C4-2B (cell line): ENCODE measurements around the gene COG5.

ENCODE experiments used
- CTCF ChIP-seq: fragments of 450-650 bp; conservative IDR thresholded peaks from 2 replicates; pipeline ENCODE4 v1.5.1; 2017; ENCODE audit warnings: mild to moderate bottlenecking
- ZFX ChIP-seq: fragments of 450-650 bp; IDR thresholded peaks from 2 replicates; pipeline ENCODE4 v1.6.1; 2017

DNA sequence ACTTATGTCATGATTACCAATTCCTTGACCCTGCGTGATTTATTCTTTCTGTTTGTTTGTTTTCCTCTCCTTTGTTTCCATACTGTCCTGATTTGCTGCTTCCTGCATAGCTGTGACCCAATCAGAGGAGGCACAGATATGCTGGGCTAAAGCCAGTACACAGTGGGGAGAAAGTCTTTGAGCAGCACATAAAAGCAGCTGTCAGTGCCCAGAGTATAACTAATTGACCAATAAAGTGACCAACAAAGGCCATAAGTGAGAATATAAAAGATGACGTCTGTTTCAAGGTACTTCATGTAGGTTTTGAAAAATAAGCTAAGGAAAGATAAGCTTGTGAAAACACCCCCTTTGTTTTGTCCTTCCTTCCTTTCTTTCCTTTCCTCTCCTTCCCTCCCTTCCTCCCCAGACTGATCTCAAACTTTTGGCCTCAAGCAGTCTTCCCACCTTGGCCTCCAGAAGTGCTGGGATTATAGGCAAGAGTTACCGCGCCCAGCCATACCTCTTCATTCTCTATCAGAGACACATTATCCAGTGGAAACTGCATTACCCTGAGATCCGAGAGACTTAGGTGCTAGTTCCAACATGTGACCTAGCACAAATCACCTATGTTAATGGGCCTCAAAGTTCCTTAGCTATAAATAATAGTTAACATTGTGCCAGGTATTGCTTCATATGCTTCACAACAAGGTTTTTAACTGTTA, 33.3 kb upstream of the COG5 start:
- no peak for TF ChIP-seq CTCF
- no peak for TF ChIP-seq ZFX
